HCT116 (cell line): ENCODE results near the gene PCSK9. TPM values are rescaled to one million over a fixed set of nuclear protein-coding genes. Genes with fewer than 3 reads are reported as not detected.

ENCODE experiments used
- ATAC-seq: fragments of 200-7000 bp; cut with Tn5 transposase; 2 replicates; pipeline ENCODE4 v1.9.1; 2020; ENCODE audit warnings: mild to moderate bottlenecking, moderate library complexity
- BruUV-seq: library from RNA; stranded (reverse); fragments of 400-500 nt; replicated peaks from 2 replicates; lab custom pipeline; 2021; lab: Mats Ljungman, UMichigan
- CTCF ChIA-PET: fragments of 300-600 bp; sonication (Branson Sonifier 250); formaldehyde crosslinking; loops from one replicate; lab custom pipeline; 2021; ENCODE audit warnings: antibody characterized with exemption; lab: Charles Lee
- POLR2A ChIA-PET: fragments of 300-600, 350-600 bp; sonication (Branson Sonifier 250); formaldehyde crosslinking; loops from one replicate; lab custom pipeline; 2021; ENCODE audit warnings: antibody characterized with exemption; lab: Charles Lee
- RAD21 ChIA-PET, 2 experiments: fragments of 300-600 bp; sonication (Branson Sonifier 250); formaldehyde crosslinking; loops; one replicate each; lab custom pipeline; 2023; ENCODE audit warnings: low total read pairs in 2 of 2; ENCODE audit not compliant: uncharacterized antibody in 2 of 2, unreplicated experiment in 2 of 2, low non-redundant PET in 1 of 2; lab: Charles Lee
- DNase-seq: peaks from one replicate; pipeline ENCODE4 v3.0.0-alpha.2; 2010; ENCODE audit warnings: low read depth, low spot score
- H2AFZ ChIP-seq: fragments of 200-600 bp; shearing (Covaris generic), sonication (generic); 2 replicates; pipeline ENCODE4 v1.6.1; 2017; ENCODE audit warnings: low read depth, mixed run types, mixed read lengths, antibody characterized with exemption, low read length; ENCODE audit not compliant: poor library complexity, severe bottlenecking
- H3K27ac ChIP-seq: 2 replicates; pipeline ENCODE4 v1.5.1; 2012; ENCODE audit warnings: low read depth, low read length
- H3K27me3 ChIP-seq: fragments of 200-600 bp; sonication (generic); 2 replicates; pipeline ENCODE4 v1.6.1; 2016; ENCODE audit warnings: mixed run types, low read length, mixed read lengths; ENCODE audit not compliant: insufficient read depth
- H3K36me3 ChIP-seq, 2 experiments: fragments of 200-500 bp in 1 of 2; fragments of 200-600 bp in 1 of 2; sonication (Bioruptor generic) in 1 of 2; sonication (generic) in 1 of 2; 2 replicates each; pipeline versions ENCODE4 v1.5.1 to v1.6.1; 2014 to 2016; ENCODE audit warnings: low read length in 2 of 2, inconsistent platforms in 1 of 2, mixed read lengths in 1 of 2, mixed run types in 1 of 2; ENCODE audit not compliant: insufficient read depth in 2 of 2, control insufficient read depth in 1 of 2
- H3K4me1 ChIP-seq, 2 experiments: fragments of 200-600 bp in 1 of 2; sonication (generic) in 1 of 2; 2 replicates each; pipeline versions ENCODE4 v1.5.1 to v1.6.1; 2012 to 2017; ENCODE audit warnings: low read length in 2 of 2, inconsistent platforms in 1 of 2, mild to moderate bottlenecking in 1 of 2, mixed read lengths in 1 of 2, mixed run types in 1 of 2, moderate library complexity in 1 of 2; ENCODE audit not compliant: insufficient read depth in 2 of 2, control insufficient read depth in 1 of 2
- H3K4me2 ChIP-seq: fragments of 200-600 bp; sonication (generic); 2 replicates; pipeline ENCODE4 v1.6.1; 2017; ENCODE audit warnings: mixed run types, low read length, mixed read lengths
- H3K4me3 ChIP-seq, 2 experiments: fragments of 200-600 bp in 1 of 2; sonication (generic) in 1 of 2; replicated peaks in 1 of 2; 2 replicates each; pipeline ENCODE4 v1.5.1; 2011 to 2016; ENCODE audit warnings: low read length in 2 of 2, control low read depth in 1 of 2, low read depth in 1 of 2, mild to moderate bottlenecking in 1 of 2, mixed read lengths in 1 of 2, mixed run types in 1 of 2
- H3K79me2 ChIP-seq: fragments of 200-600 bp; sonication (generic); 2 replicates; pipeline ENCODE4 v1.6.1; 2017; ENCODE audit warnings: mild to moderate bottlenecking, mixed run types, low read length, moderate library complexity, mixed read lengths; ENCODE audit not compliant: insufficient read depth
- H3K9ac ChIP-seq: fragments of 200-600 bp; sonication (generic); 2 replicates; pipeline ENCODE4 v1.6.1; 2016; ENCODE audit warnings: low read length, mixed read lengths
- H3K9me2 ChIP-seq: fragments of 200-600 bp; sonication (generic), shearing (Covaris generic); 2 replicates; pipeline ENCODE4 v1.6.1; 2017; ENCODE audit warnings: mixed run types, mild to moderate bottlenecking, moderate library complexity; ENCODE audit not compliant: insufficient read depth
- H3K9me3 ChIP-seq, 2 experiments: fragments of 200-500 bp in 1 of 2; fragments of 200-600 bp in 1 of 2; sonication (Bioruptor generic) in 1 of 2; sonication (generic) in 1 of 2; 2 replicates each; pipeline ENCODE4 v1.6.1; 2014 to 2017; ENCODE audit warnings: low read length in 2 of 2, mixed read lengths in 2 of 2, inconsistent platforms in 1 of 2, low read depth in 1 of 2, mild to moderate bottlenecking in 1 of 2, mixed run types in 1 of 2, moderate library complexity in 1 of 2; ENCODE audit not compliant: control insufficient read depth in 1 of 2, insufficient read depth in 1 of 2
- H4K20me1 ChIP-seq: fragments of 200-600 bp; sonication (generic), shearing (Covaris generic); 2 replicates; pipeline ENCODE4 v1.6.1; 2017; ENCODE audit warnings: mixed run types, mild to moderate bottlenecking, moderate library complexity; ENCODE audit not compliant: insufficient read depth
- ATF3 ChIP-seq: IDR thresholded peaks from 2 replicates; pipeline ENCODE4 v1.6.1; 2012
- CEBPB ChIP-seq: IDR thresholded peaks from 2 replicates; pipeline ENCODE4 v1.6.1; 2012; ENCODE audit warnings: low read depth
- EZH2phosphoT487 ChIP-seq: fragments of 200-600 bp; IDR thresholded peaks from 2 replicates; pipeline ENCODE4 v1.6.1; 2018; ENCODE audit warnings: antibody characterized with exemption, borderline replicate concordance
- FOSL1 ChIP-seq: IDR thresholded peaks from 2 replicates; pipeline ENCODE4 v1.6.1; 2012; ENCODE audit warnings: low read depth
- JUND ChIP-seq: IDR thresholded peaks from 2 replicates; pipeline ENCODE4 v1.6.1; 2012
- POLR2A ChIP-seq: IDR thresholded peaks from 2 replicates; pipeline ENCODE4 v1.7.0; 2011; ENCODE audit warnings: borderline replicate concordance; ENCODE audit not compliant: insufficient read depth, insufficient read length; ENCODE audit errors: extremely low read depth
- POLR2AphosphoS5 ChIP-seq: IDR thresholded peaks from 2 replicates; pipeline ENCODE4 v1.6.1; 2011; ENCODE audit warnings: mild to moderate bottlenecking, low read depth, low read length, moderate library complexity
- RAD21 ChIP-seq: IDR thresholded peaks from 2 replicates; pipeline ENCODE4 v1.6.1; 2012; ENCODE audit warnings: low read depth, mild to moderate bottlenecking
- REST ChIP-seq: IDR thresholded peaks from 2 replicates; pipeline ENCODE4 v1.6.1; 2012; ENCODE audit warnings: low read depth
- SP1 ChIP-seq: IDR thresholded peaks from 2 replicates; pipeline ENCODE4 v1.6.1; 2012; ENCODE audit warnings: low read depth
- TCF7L2 ChIP-seq: IDR thresholded peaks from 2 replicates; pipeline ENCODE4 v1.7.0; 2011; ENCODE audit warnings: borderline replicate concordance, inconsistent platforms; ENCODE audit not compliant: insufficient read depth, insufficient read length; ENCODE audit errors: extremely low read depth
- YY1 ChIP-seq: IDR thresholded peaks from 2 replicates; pipeline ENCODE4 v1.6.1; 2011; ENCODE audit warnings: low read length, low read depth, moderate library complexity, mild to moderate bottlenecking; ENCODE audit not compliant: insufficient replicate concordance; ENCODE audit errors: extremely low read depth
- ZBTB33 ChIP-seq: IDR thresholded peaks from 2 replicates; pipeline ENCODE4 v1.6.1; 2011; ENCODE audit warnings: mild to moderate bottlenecking, low read length, moderate library complexity; ENCODE audit not compliant: insufficient replicate concordance; ENCODE audit errors: extremely low read depth
- ZFX ChIP-seq: fragments of 450-650 bp; IDR thresholded peaks from 2 replicates; pipeline ENCODE4 v1.6.1; 2017
- ZNF274 ChIP-seq: fragments of 200-500 bp; sonication (Bioruptor generic); IDR thresholded peaks from 2 replicates; pipeline ENCODE4 v1.6.1; 2014; ENCODE audit warnings: mild to moderate bottlenecking, low read depth, low read length, inconsistent platforms
- intact Hi-C: fragments of 100-400 bp; cut with micrococcal nuclease; formaldehyde crosslinking; loops from 2 replicates; pipeline ENCODE4 v1.10.0; 2022
- total RNA-seq: library from RNA; stranded (reverse); gene quantifications from one replicate; pipeline ENCODE4 v1.2.1, GENCODE V29; 2021; ENCODE audit not compliant: unreplicated experiment
- TF ChIP-seq, protein P1 (sequence below): IDR thresholded peaks from 2 replicates; pipeline ENCODE4 v1.6.1; 2012
- TF ChIP-seq, protein P2 (sequence below), 3 experiments: fragments of 200-600 bp in 1 of 3; sonication (generic) in 1 of 3; IDR thresholded peaks in 2 of 3; conservative IDR thresholded peaks in 1 of 3; 2 replicates each; pipeline ENCODE4 v1.5.1; 2012 to 2017; ENCODE audit warnings: low read depth in 2 of 3, low read length in 2 of 3, antibody characterized with exemption in 1 of 3, borderline replicate concordance in 1 of 3, control low read depth in 1 of 3, mild to moderate bottlenecking in 1 of 3, mixed read lengths in 1 of 3, mixed run types in 1 of 3, moderate library complexity in 1 of 3; ENCODE audit not compliant: insufficient read depth in 1 of 3

The PCSK9 gene
- total RNA-seq, 1 experiment from 2014 or later, result 39.6 TPM

DNA sequence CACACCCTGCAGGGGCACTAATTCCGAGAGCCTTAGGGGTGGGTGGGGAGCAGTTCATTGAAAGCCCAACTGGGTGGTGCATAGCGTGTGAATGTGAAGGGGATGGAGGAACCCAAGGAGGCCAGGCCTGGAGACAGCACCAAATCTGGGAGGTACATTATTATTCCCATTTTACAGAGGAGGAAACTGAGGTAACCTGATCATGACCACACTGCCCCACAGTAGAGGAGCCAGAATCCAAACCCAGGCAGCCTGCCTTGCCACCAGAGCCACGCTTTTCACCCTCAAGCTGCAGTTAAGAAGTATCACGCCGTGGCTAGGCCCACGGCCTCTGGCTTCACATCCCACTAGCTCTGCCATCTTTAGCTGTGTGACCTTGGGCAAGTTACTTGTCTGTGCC, 41.2 kb upstream of the PCSK9 start:
- Histone ChIP-seq H4K20me1 (no peaks in the 10 kb centered on the region), H3K79me2 (no peaks in the 10 kb centered on the region), H3K4me1 (peaks cover 0 to 8% of the 10 kb centered on the region in 2 experiments; a peak in 1 of 4 replicates), H3K4me3 (no peak overlapping the region), H3K9me3 (no peaks in the 10 kb centered on the region), H3K4me2 (no peak overlapping the region), H3K27me3 (no peaks in the 10 kb centered on the region)
- CTCF ChIA-PET, result interaction anchor here (2.3 to 5.8 kb wide), 3 partner anchors 24 to 52 kb away, joined by 6 to 85 read pairs (median 73); no protein-coding TSS in a partner anchor
- POLR2A ChIA-PET, result no interaction called here
- RAD21 ChIA-PET, result no interaction called here
- ATAC-seq (no peak), DNase-seq (no peak)
- intact Hi-C loops, result no loop called here
- TF ChIP-seq POLR2AphosphoS5 (no peak), TCF7L2 (no peak), ATF3 (no peak), SP1 (no peak), ZBTB33 (no peak), YY1 (no peak), RAD21 (no peak), POLR2A (no peak), ZNF274 (no peak), REST (no peak), FOSL1 (no peak), JUND (no peak), CEBPB (no peak), ZFX (no peak), EZH2phosphoT487 (no peak)
- TF ChIP-seq, protein P1, sequence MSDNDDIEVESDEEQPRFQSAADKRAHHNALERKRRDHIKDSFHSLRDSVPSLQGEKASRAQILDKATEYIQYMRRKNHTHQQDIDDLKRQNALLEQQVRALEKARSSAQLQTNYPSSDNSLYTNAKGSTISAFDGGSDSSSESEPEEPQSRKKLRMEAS, result no peak
- TF ChIP-seq, protein P2, sequence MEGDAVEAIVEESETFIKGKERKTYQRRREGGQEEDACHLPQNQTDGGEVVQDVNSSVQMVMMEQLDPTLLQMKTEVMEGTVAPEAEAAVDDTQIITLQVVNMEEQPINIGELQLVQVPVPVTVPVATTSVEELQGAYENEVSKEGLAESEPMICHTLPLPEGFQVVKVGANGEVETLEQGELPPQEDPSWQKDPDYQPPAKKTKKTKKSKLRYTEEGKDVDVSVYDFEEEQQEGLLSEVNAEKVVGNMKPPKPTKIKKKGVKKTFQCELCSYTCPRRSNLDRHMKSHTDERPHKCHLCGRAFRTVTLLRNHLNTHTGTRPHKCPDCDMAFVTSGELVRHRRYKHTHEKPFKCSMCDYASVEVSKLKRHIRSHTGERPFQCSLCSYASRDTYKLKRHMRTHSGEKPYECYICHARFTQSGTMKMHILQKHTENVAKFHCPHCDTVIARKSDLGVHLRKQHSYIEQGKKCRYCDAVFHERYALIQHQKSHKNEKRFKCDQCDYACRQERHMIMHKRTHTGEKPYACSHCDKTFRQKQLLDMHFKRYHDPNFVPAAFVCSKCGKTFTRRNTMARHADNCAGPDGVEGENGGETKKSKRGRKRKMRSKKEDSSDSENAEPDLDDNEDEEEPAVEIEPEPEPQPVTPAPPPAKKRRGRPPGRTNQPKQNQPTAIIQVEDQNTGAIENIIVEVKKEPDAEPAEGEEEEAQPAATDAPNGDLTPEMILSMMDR (IDR thresholded peaks at IDR 0.05 in 2 of 3, conservative IDR thresholded peaks at IDR 0.05 in 1 of 3; ENCODE audit: borderline replicate concordance in 1 of 3, insufficient read depth in 1 of 3, low read depth in 2 of 3, low read length in 2 of 3), result no peak
- TF ChIP-seq, all 23 proteins: peak for 0
- Histone ChIP-seq H3K9ac (no peak overlapping the region), H3K9me2 (no peaks in the 10 kb centered on the region), H3K36me3 (no peaks in the 10 kb centered on the region), H3K27ac (no peak overlapping the region), H2AFZ (no peak overlapping the region)
- BruUV-seq, result no TSS peak
